ENCODE results near the gene OPTC.
A peak's percentile ranks its signal among the peaks of the same experiment; 100 is the strongest.

The OPTC gene

DNA sequence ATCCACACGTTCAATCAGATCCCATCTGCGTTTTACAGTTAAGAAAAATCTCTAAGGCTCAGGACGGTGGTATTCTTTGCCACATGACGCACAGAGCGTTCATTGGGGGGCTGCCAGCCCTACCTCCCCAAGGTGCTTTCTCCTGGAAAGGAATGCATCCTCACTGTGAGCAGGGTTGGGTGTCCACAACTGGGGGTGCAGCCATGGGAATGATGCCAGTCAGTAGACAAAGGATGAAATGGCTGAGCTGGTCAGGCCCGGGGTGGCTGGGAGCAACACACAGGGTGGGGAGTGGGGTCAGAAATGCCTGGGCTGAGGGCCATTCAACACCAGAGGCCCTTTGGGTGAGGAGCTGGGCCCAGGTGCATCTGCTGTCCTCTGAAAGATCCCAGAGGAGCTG, 25.9 kb downstream of the OPTC start:
- DNase-seq (ENCODE audit: low read depth) = no peak
- TF ChIP-seq, protein P1, sequence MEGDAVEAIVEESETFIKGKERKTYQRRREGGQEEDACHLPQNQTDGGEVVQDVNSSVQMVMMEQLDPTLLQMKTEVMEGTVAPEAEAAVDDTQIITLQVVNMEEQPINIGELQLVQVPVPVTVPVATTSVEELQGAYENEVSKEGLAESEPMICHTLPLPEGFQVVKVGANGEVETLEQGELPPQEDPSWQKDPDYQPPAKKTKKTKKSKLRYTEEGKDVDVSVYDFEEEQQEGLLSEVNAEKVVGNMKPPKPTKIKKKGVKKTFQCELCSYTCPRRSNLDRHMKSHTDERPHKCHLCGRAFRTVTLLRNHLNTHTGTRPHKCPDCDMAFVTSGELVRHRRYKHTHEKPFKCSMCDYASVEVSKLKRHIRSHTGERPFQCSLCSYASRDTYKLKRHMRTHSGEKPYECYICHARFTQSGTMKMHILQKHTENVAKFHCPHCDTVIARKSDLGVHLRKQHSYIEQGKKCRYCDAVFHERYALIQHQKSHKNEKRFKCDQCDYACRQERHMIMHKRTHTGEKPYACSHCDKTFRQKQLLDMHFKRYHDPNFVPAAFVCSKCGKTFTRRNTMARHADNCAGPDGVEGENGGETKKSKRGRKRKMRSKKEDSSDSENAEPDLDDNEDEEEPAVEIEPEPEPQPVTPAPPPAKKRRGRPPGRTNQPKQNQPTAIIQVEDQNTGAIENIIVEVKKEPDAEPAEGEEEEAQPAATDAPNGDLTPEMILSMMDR (IDR thresholded peaks at IDR 0.05; ENCODE audit: insufficient read depth, low read depth, low read length, missing control alignments) = no peak

DNA sequence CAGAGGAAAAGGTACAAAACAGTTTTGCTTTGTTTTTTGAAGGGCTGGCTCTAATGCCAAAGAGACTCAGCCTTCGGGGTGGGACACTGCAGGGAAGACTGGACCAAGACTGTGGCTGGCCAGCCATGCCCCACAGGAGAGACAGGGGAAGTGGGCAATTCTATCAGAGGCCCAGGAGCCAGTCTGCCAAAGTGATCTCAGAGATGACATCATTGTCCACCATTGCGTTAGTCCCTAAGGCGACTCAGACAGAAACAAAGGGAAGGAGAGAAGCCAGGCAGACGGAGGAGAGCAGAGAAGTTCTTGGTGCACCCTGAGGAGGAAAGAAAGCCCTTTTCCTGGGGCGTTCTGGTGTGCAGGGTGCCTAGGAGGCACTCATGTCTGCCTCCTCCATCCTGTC, 26.4 kb downstream of the OPTC start:
- TF ChIP-seq, protein P1 (IDR thresholded peaks at IDR 0.05; ENCODE audit: insufficient read depth, low read depth, low read length, missing control alignments) = no peak
- peak; percentile 79 for DNase-seq (ENCODE audit: low read depth)
- no peak overlapping the region for H3K4me3 ChIP-seq (ENCODE audit: low read length)

More for the DNA sequence above, 25.9 kb downstream of the OPTC start:
- no peak overlapping the region for H3K4me3 ChIP-seq (ENCODE audit: low read length)

DNA sequence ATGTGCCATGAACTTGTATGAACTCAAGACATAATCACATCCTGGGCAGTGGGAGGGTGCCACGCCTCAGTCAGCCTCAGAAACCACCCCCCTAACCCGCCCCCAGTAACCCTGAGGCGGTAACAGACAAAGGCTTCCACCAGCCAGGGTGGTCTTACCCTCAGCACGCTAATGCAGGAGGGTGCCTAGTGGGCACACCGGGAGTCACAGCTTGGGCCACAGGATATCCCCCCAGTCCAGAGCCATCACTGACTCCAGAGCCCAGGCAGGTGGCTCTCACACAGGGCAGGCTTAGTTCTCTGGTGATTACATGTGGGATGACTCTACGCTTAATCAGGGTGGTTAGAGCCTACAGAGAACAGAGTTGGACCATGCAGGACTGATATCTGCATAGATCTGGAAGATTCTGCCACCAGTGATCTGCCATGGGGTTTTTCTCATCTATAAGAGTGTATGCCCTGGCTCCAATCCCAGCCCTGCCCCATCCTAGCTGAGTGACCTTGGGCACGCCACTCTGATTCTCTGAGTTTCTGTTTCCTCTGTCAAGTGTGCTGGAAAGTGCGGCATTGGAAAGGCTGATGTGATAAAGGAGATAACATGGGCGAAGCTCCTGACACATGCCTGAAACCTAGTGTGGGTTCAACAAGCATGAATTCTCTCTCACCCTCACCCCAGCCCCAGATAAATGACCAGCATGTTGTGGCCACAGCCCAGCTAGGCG, 27.3 kb downstream of the OPTC start:
- TF ChIP-seq, protein P1 (IDR thresholded peaks at IDR 0.05; ENCODE audit: insufficient read depth, low read depth, low read length, missing control alignments) = no peak
- DNase-seq (ENCODE audit: low read depth) = no peak
- no peak overlapping the region for H3K4me3 ChIP-seq (ENCODE audit: low read length)

DNA sequence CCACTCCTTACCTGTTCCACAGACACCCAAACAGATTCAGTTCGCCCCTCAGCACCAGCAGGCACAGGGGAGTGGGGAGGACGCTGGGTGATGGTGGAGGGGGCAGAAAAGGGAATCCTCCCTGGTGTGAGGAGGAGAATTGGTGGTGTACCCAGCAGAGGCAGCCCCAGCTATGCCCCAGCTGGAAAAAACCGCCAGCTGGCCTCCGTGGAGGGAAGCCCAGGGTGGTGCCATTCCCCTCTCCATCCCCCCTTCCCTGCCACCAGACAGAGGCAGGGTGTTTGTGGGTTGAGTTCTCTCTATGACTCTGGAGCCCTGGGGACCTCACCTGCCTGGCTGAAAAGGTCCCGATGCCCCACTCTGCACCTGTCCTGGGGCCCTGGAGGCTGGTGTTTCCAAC, 27.9 kb downstream of the OPTC start:
- TF ChIP-seq, protein P1 (IDR thresholded peaks at IDR 0.05; ENCODE audit: insufficient read depth, low read depth, low read length, missing control alignments) = no peak
- DNase-seq (ENCODE audit: low read depth) = no peak
- no peak overlapping the region for H3K4me3 ChIP-seq (ENCODE audit: low read length)

DNA sequence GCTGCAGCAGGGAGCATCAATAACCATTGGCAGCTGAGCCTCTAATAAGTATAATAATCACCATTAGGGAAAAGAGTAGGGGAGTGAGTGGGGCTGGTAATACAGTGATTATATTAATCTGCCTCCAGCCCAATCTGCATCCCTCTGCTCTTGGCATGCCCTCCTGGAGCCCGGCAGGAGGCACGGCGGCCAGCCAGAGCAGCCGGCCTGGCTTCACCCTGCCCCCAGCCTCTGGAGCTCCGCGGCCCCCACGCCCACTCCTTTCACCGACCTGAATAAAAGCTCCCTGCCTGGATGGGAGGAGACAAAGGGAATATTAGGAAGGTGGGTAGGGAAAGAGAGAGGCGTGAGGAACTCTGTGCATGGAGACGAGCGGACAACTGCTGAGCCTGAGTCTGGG, 28.3 kb downstream of the OPTC start:
- H3K4me3 ChIP-seq (ENCODE audit: low read length) = no peak overlapping the region
- TF ChIP-seq, protein P1 (IDR thresholded peaks at IDR 0.05; ENCODE audit: insufficient read depth, low read depth, low read length, missing control alignments) = no peak

DNA sequence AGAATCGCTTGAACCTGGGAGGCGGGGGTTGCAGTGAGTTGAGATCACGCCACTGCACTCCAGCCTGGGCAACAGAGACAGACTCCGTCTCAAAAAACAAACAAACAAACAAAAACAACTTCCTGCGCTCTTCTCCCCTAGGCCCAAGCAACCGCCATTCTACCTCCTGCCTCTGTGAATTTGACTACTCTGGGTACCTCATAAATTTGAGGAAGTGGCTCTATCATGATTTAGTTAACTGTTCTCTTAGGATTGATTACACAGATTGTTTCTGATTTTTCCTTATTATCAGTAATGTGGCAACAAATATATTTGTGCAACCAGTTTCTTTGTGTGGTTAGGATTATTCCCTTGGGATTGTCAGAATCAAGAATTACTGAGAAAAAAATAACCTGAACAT, 29.7 kb downstream of the OPTC start:
- TF ChIP-seq, protein P1 (IDR thresholded peaks at IDR 0.05; ENCODE audit: insufficient read depth, low read depth, low read length, missing control alignments) = no peak
- DNase-seq (ENCODE audit: low read depth) = no peak

More for the DNA sequence above, 28.3 kb downstream of the OPTC start:
- DNase-seq (ENCODE audit: low read depth) = no peak

DNA sequence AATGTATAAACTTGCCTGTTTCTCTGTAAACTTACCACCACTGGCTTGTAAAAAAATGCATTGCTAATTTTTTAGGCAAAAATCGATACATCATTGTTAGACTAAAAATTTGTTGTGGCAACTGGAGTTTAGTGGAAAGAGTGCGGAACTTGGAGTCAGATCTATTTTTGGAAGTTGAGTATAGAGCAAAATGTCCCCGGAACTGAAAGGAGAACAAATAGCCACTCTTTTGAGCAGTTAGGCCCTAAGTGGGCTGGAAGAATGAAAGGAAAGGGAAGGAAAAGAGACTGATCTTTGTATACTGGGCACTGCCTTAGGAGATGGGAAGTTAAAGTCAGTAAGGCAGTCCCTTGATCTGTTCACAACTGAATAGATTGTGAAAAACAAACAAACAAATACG, 30.2 kb downstream of the OPTC start:
- TF ChIP-seq, protein P1 (IDR thresholded peaks at IDR 0.05; ENCODE audit: insufficient read depth, low read depth, low read length, missing control alignments) = no peak
- no peak for DNase-seq (ENCODE audit: low read depth)
- no peak overlapping the region for H3K4me3 ChIP-seq (ENCODE audit: low read length)

More for the DNA sequence above, 29.7 kb downstream of the OPTC start:
- no peak overlapping the region for H3K4me3 ChIP-seq (ENCODE audit: low read length)

Measured in epithelial cell of esophagus (primary cell).